ENCODE results near the gene WDR64.

- TF ChIP-seq CTCF (IDR thresholded peaks at IDR 0.05) (no peak), POLR2AphosphoS5 (IDR thresholded peaks at IDR 0.05) (no peak)
Observed at GRCh38 chr1:241630899-241631298, 21.2 kb upstream of the WDR64 start.
